Measurements from ENCODE around the gene CERS6.

CERS6 gene

DNA sequence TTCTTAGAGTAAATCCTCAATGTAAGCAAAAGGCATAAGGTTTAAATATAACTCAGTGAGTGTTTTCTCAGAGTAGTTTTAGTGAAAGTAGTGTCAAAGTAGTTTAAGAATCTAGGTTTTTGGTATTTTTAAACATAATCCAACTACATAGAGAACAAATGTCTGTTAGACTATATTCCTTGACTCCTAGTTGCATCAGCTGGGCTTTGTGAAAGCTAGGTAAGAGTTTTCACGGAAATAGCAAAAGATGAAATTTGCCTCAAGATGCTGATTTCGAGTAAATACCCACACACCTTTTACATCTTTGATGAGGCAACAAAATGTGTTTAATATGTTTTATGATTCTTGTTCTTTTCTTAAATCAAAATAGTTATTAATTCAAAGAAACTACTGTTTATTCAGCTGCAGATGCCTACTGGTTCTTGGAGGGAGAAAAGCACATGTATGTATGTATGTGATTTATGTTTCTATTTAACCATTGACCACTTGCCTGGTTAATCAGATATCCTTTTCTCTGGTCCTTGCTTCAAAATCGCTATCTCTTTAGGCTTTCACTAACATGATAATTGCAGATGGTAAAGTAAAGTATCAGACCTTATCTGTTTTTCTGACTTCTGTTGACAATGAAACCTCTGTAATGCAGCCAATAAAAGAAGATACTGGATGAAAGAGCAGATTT lies 229.0 kb downstream of the CERS6 start:
- TF ChIP-seq, protein P1, sequence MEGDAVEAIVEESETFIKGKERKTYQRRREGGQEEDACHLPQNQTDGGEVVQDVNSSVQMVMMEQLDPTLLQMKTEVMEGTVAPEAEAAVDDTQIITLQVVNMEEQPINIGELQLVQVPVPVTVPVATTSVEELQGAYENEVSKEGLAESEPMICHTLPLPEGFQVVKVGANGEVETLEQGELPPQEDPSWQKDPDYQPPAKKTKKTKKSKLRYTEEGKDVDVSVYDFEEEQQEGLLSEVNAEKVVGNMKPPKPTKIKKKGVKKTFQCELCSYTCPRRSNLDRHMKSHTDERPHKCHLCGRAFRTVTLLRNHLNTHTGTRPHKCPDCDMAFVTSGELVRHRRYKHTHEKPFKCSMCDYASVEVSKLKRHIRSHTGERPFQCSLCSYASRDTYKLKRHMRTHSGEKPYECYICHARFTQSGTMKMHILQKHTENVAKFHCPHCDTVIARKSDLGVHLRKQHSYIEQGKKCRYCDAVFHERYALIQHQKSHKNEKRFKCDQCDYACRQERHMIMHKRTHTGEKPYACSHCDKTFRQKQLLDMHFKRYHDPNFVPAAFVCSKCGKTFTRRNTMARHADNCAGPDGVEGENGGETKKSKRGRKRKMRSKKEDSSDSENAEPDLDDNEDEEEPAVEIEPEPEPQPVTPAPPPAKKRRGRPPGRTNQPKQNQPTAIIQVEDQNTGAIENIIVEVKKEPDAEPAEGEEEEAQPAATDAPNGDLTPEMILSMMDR (IDR thresholded peaks at IDR 0.05; ENCODE audit: control insufficient read depth, extremely low read depth, insufficient read depth), result no peak
- no peak overlapping the region for H3K4me3 ChIP-seq (ENCODE audit: low read depth, low read length)
- DNase-seq (ENCODE audit: low read depth), result no peak

DNA sequence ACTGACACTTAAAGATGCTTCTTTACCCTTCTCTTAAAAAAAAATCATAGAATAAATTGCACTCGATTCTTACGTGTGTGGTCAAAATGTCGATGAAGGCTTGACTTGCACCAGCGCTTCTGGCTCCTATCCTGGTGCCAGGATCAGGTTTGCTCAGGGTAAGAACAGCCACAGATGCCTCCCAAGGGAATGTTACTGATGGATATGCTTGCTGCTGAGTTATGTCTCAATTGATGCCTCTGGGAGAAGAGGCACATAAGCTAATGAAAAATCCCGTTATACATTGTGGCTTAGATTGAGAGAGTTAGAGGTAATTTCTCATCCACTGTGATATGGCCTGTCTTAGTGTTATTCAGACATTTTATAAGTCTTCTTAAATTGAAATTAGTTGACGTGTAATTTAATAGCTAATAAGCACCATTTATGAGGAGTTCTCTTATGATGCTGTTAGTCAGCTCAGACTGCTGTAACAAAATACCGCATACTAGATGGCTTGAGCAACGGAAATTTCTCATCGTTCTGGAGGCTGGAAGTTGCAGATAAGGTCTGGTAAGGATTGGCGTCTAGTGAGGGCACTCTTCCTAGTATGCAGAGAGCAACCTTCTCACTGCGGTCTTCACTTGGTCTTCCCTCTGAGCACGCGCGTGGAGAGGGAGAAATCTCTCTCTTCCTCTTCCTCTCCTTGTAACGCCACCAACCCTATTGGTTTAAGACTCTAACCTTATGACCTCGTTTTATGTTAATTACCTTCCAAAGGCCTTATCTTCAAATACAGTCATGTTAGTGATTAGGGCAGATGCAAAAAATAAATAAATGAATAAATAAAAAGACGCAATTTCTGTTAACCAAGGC lies 229.8 kb downstream of the CERS6 start:
- no peak for DNase-seq (ENCODE audit: low read depth)
- TF ChIP-seq, protein P1 (IDR thresholded peaks at IDR 0.05; ENCODE audit: control insufficient read depth, extremely low read depth, insufficient read depth), result no peak
- H3K4me3 ChIP-seq (ENCODE audit: low read depth, low read length), result no peak overlapping the region

DNA sequence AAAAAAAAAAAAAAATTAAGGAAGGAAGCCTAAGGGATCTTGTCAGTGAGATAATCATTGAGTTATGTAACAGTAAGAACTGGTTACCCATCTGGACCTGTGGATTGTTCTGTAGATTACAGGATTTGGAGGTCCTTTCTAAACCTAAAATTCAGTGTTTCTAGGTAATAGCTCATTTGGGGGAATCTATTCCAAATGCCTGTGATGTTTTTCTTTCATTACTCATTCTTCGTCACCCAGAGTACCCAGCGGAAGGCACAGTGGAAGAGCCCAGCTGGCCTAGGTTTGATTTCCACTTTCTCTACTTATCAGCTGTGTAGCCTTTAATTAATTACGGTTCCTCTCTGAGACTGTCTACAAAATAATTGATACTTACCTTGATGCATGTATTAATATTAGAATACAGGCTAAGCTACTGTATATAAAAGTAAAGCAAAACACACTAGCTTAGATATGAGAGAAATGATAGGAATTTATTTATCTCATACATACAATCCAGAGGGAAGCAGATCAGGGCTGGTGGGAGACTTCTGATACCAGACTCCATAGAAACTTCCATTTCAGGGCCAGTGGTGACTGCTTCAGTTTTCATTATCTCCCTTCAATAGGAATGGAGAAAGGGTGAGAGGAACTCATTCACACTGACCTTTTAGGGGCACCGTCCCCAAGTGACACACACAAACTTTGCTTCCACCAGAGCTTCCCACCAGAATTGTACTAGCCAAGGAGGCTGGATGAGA lies 230.6 kb downstream of the CERS6 start:
- TF ChIP-seq, protein P1 (IDR thresholded peaks at IDR 0.05; ENCODE audit: control insufficient read depth, extremely low read depth, insufficient read depth), result no peak
- DNase-seq (ENCODE audit: low read depth), result no peak
- H3K4me3 ChIP-seq (ENCODE audit: low read depth, low read length), result no peak overlapping the region

DNA sequence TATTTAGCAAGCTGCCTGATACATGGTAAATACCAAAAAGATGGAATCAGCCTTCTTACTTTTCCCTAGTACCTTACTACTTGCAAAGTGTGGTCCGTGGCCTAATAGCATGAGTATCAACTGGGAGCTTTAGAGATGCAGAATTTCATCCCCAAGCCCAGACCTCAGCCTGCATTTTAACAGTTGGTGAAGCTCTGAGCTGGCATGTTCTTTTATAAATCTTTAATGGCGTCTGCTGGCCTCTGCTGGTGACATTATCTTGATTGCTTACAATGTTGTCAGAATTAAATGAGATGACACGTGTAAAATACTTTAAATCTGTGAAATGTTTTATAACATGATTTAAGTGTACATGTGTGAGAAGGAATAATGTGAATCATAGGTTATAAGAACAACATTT lies 231.2 kb downstream of the CERS6 start:
- H3K4me3 ChIP-seq (ENCODE audit: low read depth, low read length), result no peak overlapping the region
- DNase-seq (ENCODE audit: low read depth), result no peak
- TF ChIP-seq, protein P1 (IDR thresholded peaks at IDR 0.05; ENCODE audit: control insufficient read depth, extremely low read depth, insufficient read depth), result peak; percentile 58

DNA sequence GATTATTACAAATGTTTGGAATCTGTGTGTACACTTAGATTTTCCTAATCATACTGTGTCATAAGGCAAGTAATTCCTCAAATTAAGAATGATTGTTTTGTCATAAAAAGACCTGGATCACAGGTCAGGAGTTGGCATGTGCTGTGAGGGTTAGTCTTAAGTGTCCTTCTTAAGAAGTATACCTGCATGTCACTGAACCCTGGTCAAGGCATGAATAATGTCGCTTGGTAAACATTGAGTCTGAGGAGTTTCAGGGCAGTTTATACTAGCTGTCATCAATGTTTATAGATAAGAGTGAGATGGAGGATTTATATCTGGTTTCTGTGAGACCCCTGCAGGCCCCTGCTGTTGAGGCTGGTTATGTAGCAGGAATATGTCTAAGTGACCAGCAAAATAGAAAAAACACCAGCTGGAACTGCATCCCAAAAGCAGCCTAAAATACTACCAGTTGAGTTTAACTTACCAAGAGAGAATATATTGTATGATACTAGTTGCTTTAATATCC lies 234.4 kb downstream of the CERS6 start:
- TF ChIP-seq, protein P1 (IDR thresholded peaks at IDR 0.05; ENCODE audit: control insufficient read depth, extremely low read depth, insufficient read depth), result no peak
- no peak overlapping the region for H3K4me3 ChIP-seq (ENCODE audit: low read depth, low read length)
- no peak for DNase-seq (ENCODE audit: low read depth)

DNA sequence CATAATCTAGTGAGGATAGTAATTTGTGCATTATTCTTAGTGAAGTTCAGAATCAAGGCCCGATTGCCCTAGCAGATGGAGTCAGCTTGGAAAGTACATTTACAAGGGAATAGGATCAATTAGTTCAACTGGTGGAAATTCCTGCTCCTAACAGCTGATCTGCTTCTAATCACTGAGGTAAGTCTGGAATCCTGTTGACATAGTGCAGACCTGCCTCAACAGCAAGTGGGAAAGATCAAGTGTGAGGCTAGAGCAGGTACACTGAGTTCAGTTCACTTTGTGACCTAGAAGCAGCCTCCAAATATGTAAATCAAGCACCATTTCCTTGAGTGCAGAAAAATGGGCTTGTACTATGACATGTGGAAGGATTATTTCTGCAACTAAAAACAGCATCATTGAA lies 235.1 kb downstream of the CERS6 start:
- TF ChIP-seq, protein P1 (IDR thresholded peaks at IDR 0.05; ENCODE audit: control insufficient read depth, extremely low read depth, insufficient read depth), result no peak
- DNase-seq (ENCODE audit: low read depth), result no peak
- no peak overlapping the region for H3K4me3 ChIP-seq (ENCODE audit: low read depth, low read length)
